Motor neuron (in vitro differentiated cells): Measurements from ENCODE around the gene GPR15LG. TPM values are rescaled to one million over a fixed set of nuclear protein-coding genes. Genes with fewer than 3 reads are reported as not detected.
"Not testable (repeated sequence)": the region's sequence is repeated elsewhere in the genome, so short reads cannot be mapped to it uniquely, and the experiment has no call there.

Source experiments
- ATAC-seq, 8 experiments: fragments of 200-7000 bp; cut with Tn5 transposase; replicated peaks in 6 of 8; 2 replicates each; pipeline ENCODE4 v1.8.0; 2021; ENCODE audit warnings: mild to moderate bottlenecking in 8 of 8, moderate library complexity in 8 of 8
- H3K27ac ChIP-seq, 2 donors: fragments of 250-450 bp; sonication (Bioruptor Pico); 2 replicates each; pipeline ENCODE4 v1.9.0; 2021; ENCODE audit warnings: antibody characterized with exemption in 2 of 2, mild to moderate bottlenecking in 2 of 2, moderate library complexity in 1 of 2
- H3K4me1 ChIP-seq, 2 donors: fragments of 250-450 bp; sonication (Bioruptor Pico); replicated peaks in 1 of 2; 2 replicates each; pipeline ENCODE4 v1.6.1; 2021; ENCODE audit warnings: antibody characterized with exemption in 2 of 2, mild to moderate bottlenecking in 2 of 2, moderate library complexity in 1 of 2
- H3K4me3 ChIP-seq, 5 donors: fragments of 250-450 bp; sonication (Bioruptor Pico); 2 replicates each; pipeline ENCODE4 v1.9.0; 2021; ENCODE audit warnings: antibody characterized with exemption in 5 of 5, mild to moderate bottlenecking in 5 of 5, moderate library complexity in 4 of 5
- WGBS, 10 experiments: fragments of 450-650 bp; shearing (Covaris generic); methylation state at CpG; one replicate each; pipeline ENCODE4 v1.0.0; 2022; 5-methylcytosine and 5-hydroxymethylcytosine counted together
- in situ Hi-C, 9 experiments: fragments of 400-800 bp; cut with MboI; loops; one replicate each; pipeline ENCODE4 v1.15.0; 2021; ENCODE audit warnings: low sequenced_read_pairs in 9 of 9, low pct_unique_long_range_greater_than_20kb in 2 of 9; ENCODE audit not compliant: unreplicated experiment in 9 of 9
- total RNA-seq, 8 experiments: library from RNA; unstranded; fragments of 300-600 nt; gene quantifications; 2 replicates each; pipeline versions ENCODE4 v1.2.3 to v1.2.4, GENCODE V29; 2022

The GPR15LG gene
- 1 to 10 TPM in 1 of 8 experiments, not detected in 7; 2.1 TPM for total RNA-seq

DNA sequence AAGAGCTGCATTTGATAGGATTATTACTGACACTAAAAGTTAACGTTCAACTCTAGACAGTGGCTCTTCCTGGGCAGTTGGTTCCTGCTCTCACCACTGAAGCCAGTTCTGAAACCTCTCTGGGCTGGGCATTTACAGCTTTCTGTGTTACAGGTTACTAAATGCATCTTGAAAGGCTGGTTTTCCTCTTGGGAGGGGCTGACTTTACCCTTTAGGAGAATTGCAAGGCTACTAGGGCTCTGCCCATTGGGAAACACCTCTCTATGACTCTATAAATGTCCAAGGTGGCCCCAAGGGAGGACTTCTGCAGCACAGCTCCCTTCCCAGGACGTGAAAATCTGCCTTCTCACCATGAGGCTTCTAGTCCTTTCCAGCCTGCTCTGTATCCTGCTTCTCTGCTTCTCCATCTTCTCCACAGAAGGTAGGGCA lies at the start of gene GPR15LG:
TSS of gene GPR15LG (plus strand) at position 301 of the 429 bp plus-strand sequence. CDS start at position 352, 51 bp downstream.
- Histone ChIP-seq H3K4me3 (no peak within 1 kb of the TSS), H3K4me1 (peaks cover 14 to 15% of the 10 kb centered on the region in 2 donors), H3K27ac (no peak within 1 kb of the TSS)
- in situ Hi-C loops, result no loop called here
- ATAC-seq, result peak in 2 of 8 experiments; percentile 51 to 87
- 0 to 100% (median 80%) methylated on average over 1 to 2 of the region's 2 CpGs; no CpG with 5 or more reads in 1 of the 10 experiments for WGBS, 10 experiments

DNA sequence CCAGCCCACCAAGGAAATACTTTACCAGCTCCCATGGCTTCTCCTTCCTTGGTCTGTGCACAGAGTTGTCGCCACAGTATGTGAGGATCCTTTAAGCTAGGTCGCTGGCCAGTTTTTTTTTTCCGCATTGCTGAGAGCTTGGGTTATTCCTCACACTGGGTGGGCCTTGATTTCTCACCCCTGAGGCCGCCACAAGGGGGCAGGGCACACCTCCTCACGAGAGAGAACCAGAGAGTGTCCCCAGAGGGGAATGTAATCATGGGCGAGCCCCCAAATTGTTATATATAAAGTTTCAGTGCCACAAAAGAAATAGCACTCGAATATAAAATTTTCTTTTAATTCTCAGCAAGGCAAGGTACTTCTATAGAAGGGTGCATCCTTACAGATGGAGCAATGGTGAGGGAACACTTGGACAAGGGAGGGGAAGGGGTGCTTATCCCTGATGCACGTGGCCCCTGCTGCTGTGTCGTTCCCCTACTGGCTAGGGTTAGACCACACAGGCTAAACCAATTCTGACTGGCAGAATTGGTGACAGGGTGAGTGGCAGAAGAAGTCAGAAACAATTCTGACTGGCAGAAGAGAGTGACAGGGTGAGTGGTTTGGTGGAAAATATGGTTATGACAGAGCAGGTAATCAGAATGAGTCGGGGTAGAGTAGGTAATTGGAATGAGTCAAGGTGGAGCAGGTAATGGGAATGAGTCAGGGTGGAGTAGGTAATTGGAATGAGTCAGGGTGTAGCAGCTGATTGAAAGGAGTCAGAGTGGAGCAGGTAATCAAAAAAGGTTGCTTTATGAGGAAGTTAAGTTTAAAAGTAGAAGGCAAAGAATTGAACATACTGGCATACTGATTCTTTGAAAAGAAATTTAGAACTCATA lies 47.5 kb upstream of the GPR15LG start:
- H3K4me3 ChIP-seq, H3K4me1 ChIP-seq, H3K27ac ChIP-seq, ATAC-seq, in situ Hi-C loops: not testable (repeated sequence)
- 30 to 100% (median 45%) methylated on average over 1 to 9 of the region's 10 CpGs for WGBS, 10 experiments

DNA sequence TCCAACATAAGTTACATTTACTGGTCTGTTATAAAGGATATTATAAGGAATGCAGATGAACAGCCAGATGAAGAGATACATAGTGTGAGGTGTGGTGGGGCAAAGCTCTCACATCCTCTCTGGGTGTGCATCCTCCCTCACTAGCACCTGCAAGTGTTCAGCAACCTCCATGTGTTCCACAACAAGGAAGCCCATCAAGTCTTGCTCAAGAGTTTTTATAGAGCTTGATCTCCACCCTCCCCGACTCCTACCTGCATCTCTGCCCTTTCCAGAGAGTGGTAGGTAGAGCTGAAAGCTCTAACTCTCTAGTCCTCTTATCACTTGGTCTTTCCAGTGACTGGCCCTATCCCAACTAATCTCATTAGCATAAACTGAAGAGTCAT lies 46.8 kb upstream of the GPR15LG start:
- Histone ChIP-seq H3K4me1 (no peaks in the 10 kb centered on the region), H3K27ac (no peak overlapping the region), H3K4me3 (no peak overlapping the region)
- in situ Hi-C loops, result no loop called here
- no peak for ATAC-seq
- 0 to 100% (median 82%) methylated on average over 1 of the region's 1 CpG; no CpG with 5 or more reads in 5 of the 10 experiments for WGBS, 10 experiments

DNA sequence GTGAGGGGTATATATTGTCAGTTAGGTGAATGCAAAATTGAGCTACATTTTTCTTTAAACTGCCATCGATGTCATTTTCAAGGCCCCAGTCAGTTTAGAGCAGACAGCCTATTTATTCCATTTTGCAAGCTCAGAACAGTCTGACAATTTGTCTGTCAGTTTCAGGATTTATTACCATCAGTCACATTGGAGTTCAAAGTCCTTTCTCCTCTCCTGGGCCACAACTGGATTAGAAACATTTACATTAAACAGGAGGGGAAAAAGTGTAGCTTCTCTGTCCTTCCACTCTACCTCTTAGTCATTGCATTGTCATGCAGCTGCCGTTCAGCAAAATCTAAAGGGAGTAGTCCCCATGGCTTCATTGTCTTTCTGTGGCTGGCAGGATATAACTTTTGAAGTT lies 37.8 kb upstream of the GPR15LG start:
- H3K4me3 ChIP-seq, result no peak overlapping the region
- ATAC-seq, result no peak
- 30 to 100% (median 42%) methylated on average over 1 to 2 of the region's 2 CpGs; no CpG with 5 or more reads in 2 of the 10 experiments for WGBS, 10 experiments
- in situ Hi-C loops, result no loop called here
- H3K27ac ChIP-seq, result no peak overlapping the region
- peaks cover 6 to 9% of the 10 kb centered on the region in 2 donors for H3K4me1 ChIP-seq

DNA sequence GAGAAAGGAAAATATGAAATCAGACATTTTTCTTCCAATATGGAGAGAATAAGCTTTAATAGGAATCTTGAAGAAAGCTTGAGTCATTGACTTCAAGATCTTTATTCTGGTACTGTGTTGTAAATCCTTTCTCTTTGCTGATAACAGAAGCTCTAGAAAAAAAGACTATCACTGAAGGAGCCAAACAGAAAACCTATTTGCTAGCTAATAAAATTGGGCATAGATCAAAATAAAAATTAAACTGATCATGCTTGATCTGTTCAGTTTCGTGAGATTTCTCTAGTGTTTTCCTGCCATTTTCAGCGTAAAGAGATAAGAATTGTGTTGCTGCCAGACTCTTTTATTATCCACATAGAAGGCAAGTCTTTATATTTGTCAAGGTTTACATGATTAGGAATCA lies 35.8 kb upstream of the GPR15LG start:
- in situ Hi-C loops, result no loop called here
- H3K4me3 ChIP-seq, result no peak overlapping the region
- 81 to 100% (median 94%) methylated on average over 2 of the region's 2 CpGs; no CpG with 5 or more reads in 1 of the 10 experiments for WGBS, 10 experiments
- peaks cover 9 to 19% of the 10 kb centered on the region in 2 donors for H3K4me1 ChIP-seq
- H3K27ac ChIP-seq, result no peak overlapping the region
- ATAC-seq, result no peak

DNA sequence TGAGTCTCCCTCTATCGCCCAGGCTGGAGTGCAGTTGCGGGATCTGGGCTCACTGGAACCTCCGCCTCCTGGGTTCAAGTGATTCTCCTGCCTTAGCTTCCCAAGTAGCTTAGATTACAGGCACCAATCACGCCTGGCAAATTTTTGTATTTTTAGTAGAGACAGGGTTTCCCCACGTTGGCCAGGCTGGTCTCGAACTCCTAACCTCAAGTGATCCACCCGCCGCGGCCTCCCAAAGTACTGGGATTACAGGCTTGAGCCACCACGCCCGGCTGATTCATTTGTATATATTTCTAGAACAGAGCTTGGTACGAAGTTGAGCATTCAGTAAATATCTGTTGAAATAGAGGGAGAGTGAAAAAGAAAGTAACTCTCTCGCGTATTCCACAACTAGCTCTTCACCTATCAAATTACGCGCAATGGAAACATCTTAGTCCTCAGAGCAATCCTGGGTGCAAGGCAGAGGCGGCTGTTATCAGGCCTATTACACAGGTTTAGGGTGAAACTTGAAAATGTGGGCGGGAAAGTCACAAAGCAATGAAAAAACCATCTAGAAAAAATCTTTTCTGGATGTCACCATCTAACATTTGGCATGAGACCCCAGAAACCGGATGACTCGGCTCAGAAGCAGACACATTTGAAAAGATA lies 35.0 kb upstream of the GPR15LG start:
- in situ Hi-C loops, result no loop called here

DNA sequence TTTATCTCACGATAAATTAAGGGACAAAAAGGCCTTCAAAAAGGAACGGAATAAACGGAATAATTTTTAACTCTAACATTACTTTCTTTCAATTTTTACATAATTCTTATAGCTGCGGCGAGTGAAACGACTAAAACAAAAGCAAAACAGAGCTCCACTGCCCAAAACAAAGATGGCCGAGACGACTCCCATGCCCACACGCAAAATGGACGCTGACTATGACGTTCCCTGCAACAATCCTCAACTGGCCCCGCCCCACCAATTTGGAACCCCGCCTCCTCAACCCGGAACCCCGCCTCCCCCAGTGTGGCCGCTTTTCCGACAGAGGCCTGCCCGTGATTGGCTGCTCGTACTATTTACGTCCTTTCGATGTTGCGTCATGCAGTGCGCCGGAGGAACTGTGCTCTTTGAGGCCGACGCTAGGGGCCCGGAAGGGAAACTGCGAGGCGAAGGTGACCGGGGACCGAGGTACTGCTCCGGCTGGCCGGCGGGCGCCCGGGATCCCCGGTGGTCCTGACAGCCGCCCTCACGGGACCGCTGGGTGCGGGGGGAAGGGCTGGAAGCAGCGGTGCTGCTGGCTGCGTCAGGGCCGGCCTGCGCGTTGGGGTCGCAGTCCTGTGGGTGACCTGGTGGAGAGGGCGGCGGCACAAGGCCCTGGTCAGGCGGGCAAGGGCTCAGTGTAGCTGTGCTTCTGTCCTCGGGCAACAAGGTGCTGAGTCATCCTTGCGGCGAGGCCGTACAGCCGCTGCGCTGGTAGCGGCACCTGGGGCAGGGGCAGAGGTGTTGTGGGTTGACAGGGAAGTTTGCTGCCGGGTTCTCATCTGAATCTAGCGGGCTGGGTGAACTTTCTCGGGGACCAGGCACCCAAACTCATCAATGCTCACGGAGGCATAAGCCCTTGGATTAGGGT lies 34.2 kb upstream of the GPR15LG start, which contains the start of gene GHITM:
TSS of gene GHITM (plus strand) at position 384 of the 910 bp plus-strand sequence. CDS start 1,992 bp downstream, outside the sequence.
- in situ Hi-C loops, result loop anchor here in 1 of 9 experiments (10.0 kb wide), 1 partner anchor 55 kb away; the partner anchor contains the start of gene CDHR1
- Histone ChIP-seq H3K27ac (peak within 1 kb of the TSS; percentile 81 to 95), H3K4me1 (peaks cover 9 to 19% of the 10 kb centered on the region in 2 donors), H3K4me3 (peak within 1 kb of the TSS; percentile 56 to 89 (median 73))
- ATAC-seq, result peak; percentile 92 to 98 (median 96)
- 0 to 10% (median 3%) methylated on average over 2 to 21 of the region's 61 CpGs; no CpG with 5 or more reads in 2 of the 10 experiments for WGBS, 10 experiments

More for the DNA sequence above, 35.0 kb upstream of the GPR15LG start:
- WGBS, 10 experiments, result 71 to 93% (median 81%) methylated on average over 1 to 20 of the region's 20 CpGs
- Histone ChIP-seq H3K4me3 (peak overlapping the region; percentile 15 to 89 (median 22)), H3K4me1 (peaks cover 9 to 19% of the 10 kb centered on the region in 2 donors), H3K27ac (peak overlapping the region; percentile 46 to 64)
- ATAC-seq, result no peak

DNA sequence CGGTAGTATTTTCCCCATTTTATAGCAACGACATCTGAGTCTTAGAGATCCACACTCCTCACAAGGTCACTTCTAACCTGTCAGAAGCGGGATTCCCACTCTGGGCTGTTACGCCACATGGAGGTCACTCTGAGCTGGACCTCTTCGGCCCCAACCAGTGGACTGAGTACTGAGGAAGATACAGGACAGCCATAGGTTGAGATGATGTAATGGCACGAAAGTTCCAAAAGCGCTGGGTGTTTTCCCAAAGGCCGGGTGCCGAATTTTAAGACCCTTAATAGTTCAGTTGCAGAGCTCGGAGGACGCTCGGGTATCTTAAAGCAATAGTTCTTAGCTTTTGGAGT lies 33.6 kb upstream of the GPR15LG start:
- Histone ChIP-seq H3K27ac (peak overlapping the region; percentile 81 to 95), H3K4me3 (peak overlapping the region; percentile 56 to 89 (median 73)), H3K4me1 (peaks cover 9 to 19% of the 10 kb centered on the region in 2 donors)
- WGBS, 10 experiments, result 0 to 18% (median 4%) methylated on average over 1 to 7 of the region's 12 CpGs; no CpG with 5 or more reads in 2 of the 10 experiments
- in situ Hi-C loops, result loop anchor here in 1 of 9 experiments (10.0 kb wide), 1 partner anchor 55 kb away; the partner anchor contains the start of gene CDHR1
- ATAC-seq, result peak; percentile 3 to 57 (median 32)

DNA sequence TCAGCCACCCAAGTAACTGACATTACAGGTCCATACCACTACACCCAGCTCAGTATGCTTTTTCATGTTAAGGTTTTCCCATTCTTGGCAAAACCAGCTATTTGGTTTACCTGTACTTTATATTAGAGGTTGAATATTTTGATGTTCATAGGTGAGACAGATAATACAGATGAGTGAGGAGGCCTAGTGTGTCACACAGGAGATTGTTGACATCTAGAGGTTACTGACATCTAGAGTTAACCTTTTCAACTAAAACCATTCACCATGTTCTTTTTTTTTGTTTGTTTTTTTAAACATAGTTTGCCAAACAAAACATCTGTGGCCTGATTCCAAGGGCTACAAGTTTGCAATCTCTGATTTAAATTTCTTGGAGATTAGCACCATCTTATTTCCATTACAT lies 26.3 kb upstream of the GPR15LG start:
- Histone ChIP-seq H3K27ac (no peak overlapping the region), H3K4me1 (no peaks in the 10 kb centered on the region), H3K4me3 (no peak overlapping the region)
- no peak for ATAC-seq
- in situ Hi-C loops, result loop anchor here in 1 of 9 experiments (10.0 kb wide), 1 partner anchor 47 kb away; the partner anchor contains the start of gene CDHR1

DNA sequence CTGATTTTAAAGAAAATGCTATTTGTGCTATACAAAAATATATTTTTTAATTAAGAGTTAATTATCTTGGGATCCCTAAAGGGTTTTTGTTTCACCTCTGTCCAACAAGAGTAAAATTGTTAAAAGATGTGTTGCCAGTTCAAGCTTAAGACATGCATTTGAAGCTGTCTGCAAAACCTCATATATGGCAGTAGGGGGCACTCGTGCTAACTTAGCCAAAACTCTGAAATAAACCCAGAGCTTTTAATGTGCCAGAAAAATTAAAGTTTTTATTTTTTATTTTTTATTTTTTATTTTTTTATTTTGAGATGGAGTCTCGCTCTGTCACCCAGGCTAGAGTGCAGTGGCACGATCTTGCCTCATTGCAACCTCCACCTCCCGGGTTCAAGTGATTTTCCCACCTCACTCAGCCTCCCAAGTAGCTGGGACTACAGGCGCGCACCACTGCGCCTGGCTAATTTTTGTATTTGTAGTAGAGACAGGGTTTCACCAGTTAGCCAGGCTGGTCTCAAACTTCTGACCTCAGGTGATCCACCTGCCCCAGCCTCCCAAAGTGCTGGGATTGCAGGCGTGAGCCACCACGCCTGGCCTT lies 25.5 kb upstream of the GPR15LG start:
- peak in 2 of 8 experiments; percentile 22 to 49 for ATAC-seq
- 40 to 96% (median 68%) methylated on average over 2 to 9 of the region's 9 CpGs; no CpG with 5 or more reads in 2 of the 10 experiments for WGBS, 10 experiments
- in situ Hi-C loops, result loop anchor here in 1 of 9 experiments (10.0 kb wide), 1 partner anchor 47 kb away; the partner anchor contains the start of gene CDHR1

DNA sequence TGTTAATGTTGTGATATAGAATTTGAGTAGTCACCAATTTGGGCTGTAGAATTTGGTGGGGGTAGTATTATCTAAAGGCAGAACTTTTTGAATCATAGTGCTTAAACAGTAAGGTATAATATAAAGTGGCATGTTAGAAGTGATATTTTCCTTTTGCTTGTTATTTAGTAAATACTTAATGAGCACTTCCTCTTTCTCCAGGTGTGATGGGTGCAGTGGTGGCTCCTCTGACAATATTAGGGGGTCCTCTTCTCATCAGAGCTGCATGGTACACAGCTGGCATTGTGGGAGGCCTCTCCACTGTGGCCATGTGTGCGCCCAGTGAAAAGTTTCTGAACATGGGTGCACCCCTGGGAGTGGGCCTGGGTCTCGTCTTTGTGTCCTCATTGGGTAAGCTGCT lies 23.7 kb upstream of the GPR15LG start:
- no peak for ATAC-seq
- Histone ChIP-seq H3K27ac (no peak overlapping the region), H3K4me1 (no peaks in the 10 kb centered on the region), H3K4me3 (no peak overlapping the region)
- in situ Hi-C loops, result loop anchor here in 1 of 9 experiments (10.0 kb wide), 1 partner anchor 45 kb away; the partner anchor contains the start of gene CDHR1
- WGBS, 10 experiments, result 80 to 100% (median 100%) methylated on average over 1 to 2 of the region's 2 CpGs; no CpG with 5 or more reads in 3 of the 10 experiments

More for the DNA sequence above, 25.5 kb upstream of the GPR15LG start:
- H3K4me1 ChIP-seq, H3K27ac ChIP-seq, H3K4me3 ChIP-seq: not testable (repeated sequence)

DNA sequence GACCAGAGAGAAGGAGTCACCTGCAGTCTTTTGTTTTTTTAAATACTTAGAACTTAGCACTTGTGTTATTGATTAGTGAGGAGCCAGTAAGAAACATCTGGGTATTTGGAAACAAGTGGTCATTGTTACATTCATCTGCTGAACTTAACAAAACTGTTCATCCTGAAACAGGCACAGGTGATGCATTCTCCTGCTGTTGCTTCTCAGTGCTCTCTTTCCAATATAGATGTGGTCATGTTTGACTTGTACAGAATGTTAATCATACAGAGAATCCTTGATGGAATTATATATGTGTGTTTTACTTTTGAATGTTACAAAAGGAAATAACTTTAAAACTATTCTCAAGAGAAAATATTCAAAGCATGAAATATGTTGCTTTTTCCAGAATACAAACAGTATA lies 20.8 kb upstream of the GPR15LG start:
- no peak overlapping the region for H3K27ac ChIP-seq

More for the DNA sequence above, 20.8 kb upstream of the GPR15LG start:
- H3K4me1 ChIP-seq, result peaks cover 7 to 16% of the 10 kb centered on the region in 2 donors
- H3K4me3 ChIP-seq, result no peak overlapping the region
- in situ Hi-C loops, result no loop called here
- no peak for ATAC-seq
